ENCODE results near the gene C20orf141. TPM values are rescaled to one million over a fixed set of nuclear protein-coding genes. Genes with fewer than 3 reads are reported as not detected.

C20orf141 gene
- total RNA-seq, 4 donors from 2014 or later, result not detected

- TF ChIP-seq POLR2A (IDR thresholded peaks at IDR 0.05), result no peak
- no peak for TF ChIP-seq POLR2AphosphoS5 (IDR thresholded peaks at IDR 0.05)
- no peak for TF ChIP-seq CTCF (IDR thresholded peaks at IDR 0.05)
- TF ChIP-seq EP300 (IDR thresholded peaks at IDR 0.05; ENCODE audit: low read depth), result no peak
- H3K4me3 ChIP-seq, result peak within 1 kb of the TSS in 2 of 4 donors; percentile 21 to 38
- no peak for DNase-seq
- peaks cover 83% of the 10 kb centered on the region for H3K27me3 ChIP-seq
- no peaks in the 10 kb centered on the region for H3K9me3 ChIP-seq
- H3K36me3 ChIP-seq, result no peaks in the 10 kb centered on the region
- peaks cover 0 to 20% (median 16%) of the 10 kb centered on the region in 4 donors for H3K4me1 ChIP-seq
- intact Hi-C loops (cut with DNase I; ENCODE audit: low total_unique reads) (no loop called here), in situ Hi-C loops (cut with MboI; ENCODE audit: low pct_ligation_motif_present in 1 of 4, low pct_unique_long_range_greater_than_20kb in 1 of 4, low sequenced_read_pairs in 3 of 4) (no loop called here)
- H3K27ac ChIP-seq, result no peak within 1 kb of the TSS
- WGBS, 2 donors (ENCODE audit: low coverage in 1 of 2), result 0 to 5% methylated on average over 8 to 19 of the region's 52 CpGs
Measured at GRCh38 chr20:2800521-2801285, 14.1 kb upstream of the C20orf141 start, which contains the start of gene CPXM1. Gene CPXM1 (minus strand): TSS chr20:2800627. CDS start chr20:2800572, 55 bp downstream.

GRCh38 chr20:2801286-2801728 is 13.5 kb upstream of the C20orf141 start:
- 6 to 12% methylated on average over 9 to 13 of the region's 13 CpGs for WGBS, 2 donors (ENCODE audit: low coverage in 1 of 2)
- no peak overlapping the region for H3K27ac ChIP-seq
- peaks cover 0 to 20% (median 16%) of the 10 kb centered on the region in 4 donors for H3K4me1 ChIP-seq
- H3K9me3 ChIP-seq, result no peaks in the 10 kb centered on the region
- DNase-seq, result no peak
- H3K36me3 ChIP-seq, result no peaks in the 10 kb centered on the region
- H3K4me3 ChIP-seq, result no peak overlapping the region
- intact Hi-C loops (cut with DNase I; ENCODE audit: low total_unique reads) (no loop called here), in situ Hi-C loops (cut with MboI; ENCODE audit: low pct_ligation_motif_present in 1 of 4, low pct_unique_long_range_greater_than_20kb in 1 of 4, low sequenced_read_pairs in 3 of 4) (no loop called here)
- TF ChIP-seq POLR2AphosphoS5 (IDR thresholded peaks at IDR 0.05), result no peak
- TF ChIP-seq POLR2A (IDR thresholded peaks at IDR 0.05), result no peak
- no peak for TF ChIP-seq EP300 (IDR thresholded peaks at IDR 0.05; ENCODE audit: low read depth)
- no peak for TF ChIP-seq CTCF (IDR thresholded peaks at IDR 0.05)
- H3K27me3 ChIP-seq, result peaks cover 89% of the 10 kb centered on the region

DNA sequence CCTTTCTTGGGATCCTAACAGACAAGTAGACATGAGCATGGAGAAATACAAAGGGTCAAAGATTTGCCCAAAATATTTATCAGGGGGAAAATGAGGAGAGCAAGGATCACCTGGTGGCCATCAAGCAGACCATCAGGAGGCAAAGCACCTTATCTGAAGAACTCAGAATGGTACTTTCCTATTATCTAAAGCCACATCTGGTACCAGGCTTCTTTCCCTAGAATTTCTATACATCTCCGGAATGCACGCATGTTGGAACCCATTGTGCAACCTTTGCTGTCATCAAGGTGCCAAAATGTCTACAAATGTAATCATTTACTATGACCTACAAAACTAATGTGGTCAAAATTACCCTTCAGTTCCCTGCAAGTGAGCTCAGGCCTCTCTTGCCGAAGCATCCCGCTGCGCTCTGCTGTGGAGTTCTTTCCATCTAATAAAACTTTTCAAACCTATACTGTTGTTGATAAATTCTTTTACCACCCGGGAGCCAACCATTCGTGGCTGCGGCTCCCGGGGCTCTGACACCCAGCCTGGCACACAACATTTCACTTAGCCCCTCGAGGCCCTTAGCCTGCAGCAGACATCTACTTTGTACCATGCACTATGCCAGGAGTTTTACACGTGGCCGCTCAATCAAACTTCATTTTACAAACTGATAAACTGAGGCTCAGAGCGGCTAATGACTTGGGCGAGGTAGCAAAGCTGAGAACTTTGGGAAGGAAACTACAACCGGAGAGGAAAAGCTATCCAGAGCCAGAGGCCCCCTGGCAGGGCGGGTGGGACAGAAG is 10.6 kb upstream of the C20orf141 start:
- TF ChIP-seq POLR2AphosphoS5 (IDR thresholded peaks at IDR 0.05) (no peak), EP300 (IDR thresholded peaks at IDR 0.05; ENCODE audit: low read depth) (no peak), CTCF (IDR thresholded peaks at IDR 0.05) (no peak)
- Histone ChIP-seq H3K4me1 (peaks cover 0 to 23% (median 17%) of the 10 kb centered on the region in 4 donors), H3K27ac (no peak overlapping the region), H3K27me3 (peaks cover 84% of the 10 kb centered on the region), H3K36me3 (no peaks in the 10 kb centered on the region), H3K9me3 (no peaks in the 10 kb centered on the region), H3K4me3 (no peak overlapping the region)
- in situ Hi-C loops (cut with MboI; ENCODE audit: low pct_ligation_motif_present in 1 of 4, low pct_unique_long_range_greater_than_20kb in 1 of 4, low sequenced_read_pairs in 3 of 4) (no loop called here), intact Hi-C loops (cut with DNase I; ENCODE audit: low total_unique reads) (no loop called here)
- WGBS, 2 donors (ENCODE audit: low coverage in 1 of 2), result 70 to 76% methylated on average over 13 to 16 of the region's 16 CpGs
- no peak for DNase-seq
